Mesenchymal stem cell (in vitro differentiated cells and primary cell): ENCODE data around the gene YIF1A.

Source experiments
- DNase-seq: peaks from one replicate; pipeline ENCODE4 v3.0.0-alpha.2; 2013
- H2AFZ ChIP-seq: one replicate; pipeline ENCODE4 v1.6.1; 2013; ENCODE audit warnings: low read depth, mild to moderate bottlenecking, control low read depth, inconsistent platforms, low read length, moderate library complexity
- H2AK5ac ChIP-seq: 2 replicates; pipeline ENCODE4 v1.6.1; 2013; ENCODE audit warnings: low read length, moderate library complexity, mild to moderate bottlenecking, inconsistent platforms; ENCODE audit not compliant: severe bottlenecking
- H2BK120ac ChIP-seq: one replicate; pipeline ENCODE4 v1.6.1; 2013; ENCODE audit warnings: low read depth, mild to moderate bottlenecking, inconsistent platforms, low read length, moderate library complexity
- H2BK12ac ChIP-seq, 2 experiments: one replicate each; pipeline ENCODE4 v1.6.1; 2013; ENCODE audit warnings: inconsistent platforms in 2 of 2, low read length in 2 of 2, mild to moderate bottlenecking in 2 of 2, moderate library complexity in 2 of 2, control low read depth in 1 of 2
- H2BK15ac ChIP-seq: one replicate; pipeline ENCODE4 v1.6.1; 2013; ENCODE audit warnings: mild to moderate bottlenecking, low read depth, inconsistent platforms; ENCODE audit not compliant: poor library complexity, severe bottlenecking
- H2BK5ac ChIP-seq: 2 replicates; pipeline ENCODE4 v1.6.1; 2013; ENCODE audit warnings: low read depth, mild to moderate bottlenecking, low read length, control low read depth, inconsistent platforms; ENCODE audit not compliant: poor library complexity, severe bottlenecking
- H3K14ac ChIP-seq, 2 experiments: one replicate each; pipeline ENCODE4 v1.6.1; 2013; ENCODE audit warnings: inconsistent platforms in 2 of 2, low read length in 2 of 2, control low read depth in 1 of 2, mild to moderate bottlenecking in 1 of 2, moderate library complexity in 1 of 2
- H3K18ac ChIP-seq, 2 experiments: one replicate each; pipeline ENCODE4 v1.6.1; 2013; ENCODE audit warnings: inconsistent platforms in 2 of 2, low read length in 2 of 2, control low read depth in 1 of 2, low read depth in 1 of 2, mild to moderate bottlenecking in 1 of 2
- H3K23ac ChIP-seq, 2 experiments: one replicate each; pipeline ENCODE4 v1.6.1; 2013; ENCODE audit warnings: inconsistent platforms in 2 of 2, low read length in 2 of 2, mild to moderate bottlenecking in 2 of 2, moderate library complexity in 2 of 2, control low read depth in 1 of 2
- H3K27ac ChIP-seq: 2 replicates; pipeline ENCODE4 v1.5.1; 2013; ENCODE audit warnings: mild to moderate bottlenecking, moderate library complexity, low read length, control low read depth, inconsistent platforms; ENCODE audit not compliant: poor library complexity, severe bottlenecking
- H3K27me3 ChIP-seq, 2 experiments: 2 replicates each; pipeline versions ENCODE4 v1.6.1 to v1.7.0; 2013; ENCODE audit warnings: low read length in 2 of 2, mild to moderate bottlenecking in 2 of 2, moderate library complexity in 2 of 2, control low read depth in 1 of 2, inconsistent platforms in 1 of 2; ENCODE audit not compliant: control insufficient read depth in 1 of 2, insufficient read depth in 1 of 2
- H3K36me3 ChIP-seq, 2 experiments: 2 replicates each; pipeline versions ENCODE4 v1.6.1 to v1.7.0; 2013; ENCODE audit warnings: low read length in 2 of 2, control low read depth in 1 of 2, inconsistent platforms in 1 of 2, low read depth in 1 of 2, mild to moderate bottlenecking in 1 of 2; ENCODE audit not compliant: insufficient read depth in 2 of 2, control insufficient read depth in 1 of 2
- H3K4ac ChIP-seq, 2 experiments: one replicate each; pipeline ENCODE4 v1.6.1; 2013; ENCODE audit warnings: inconsistent platforms in 2 of 2, low read length in 2 of 2, mild to moderate bottlenecking in 2 of 2, moderate library complexity in 2 of 2, control low read depth in 1 of 2, low read depth in 1 of 2
- H3K4me1 ChIP-seq: 2 replicates; pipeline ENCODE4 v1.6.1; 2013; ENCODE audit warnings: low read depth, low read length, control low read depth; ENCODE audit not compliant: control insufficient read depth, insufficient read depth
- H3K4me2 ChIP-seq: 2 replicates; pipeline ENCODE4 v1.6.1; 2013; ENCODE audit warnings: low read length, mild to moderate bottlenecking, inconsistent platforms; ENCODE audit not compliant: poor library complexity, severe bottlenecking
- H3K4me3 ChIP-seq, 2 experiments: 2 replicates each; pipeline versions ENCODE4 v1.5.1 to v1.7.0; 2013; ENCODE audit warnings: low read length in 2 of 2, mild to moderate bottlenecking in 2 of 2, control low read depth in 1 of 2, low read depth in 1 of 2; ENCODE audit not compliant: insufficient read depth in 1 of 2
- H3K79me1 ChIP-seq: replicated peaks from 2 replicates; pipeline ENCODE4 v1.6.1; 2013; ENCODE audit warnings: mild to moderate bottlenecking, control low read depth, low read length, inconsistent platforms; ENCODE audit not compliant: poor library complexity, severe bottlenecking
- H3K9ac ChIP-seq: 2 replicates; pipeline ENCODE4 v1.7.0; 2013; ENCODE audit warnings: mild to moderate bottlenecking, low read length, moderate library complexity
- H3K9me3 ChIP-seq: 2 replicates; pipeline ENCODE4 v1.7.0; 2013; ENCODE audit warnings: mild to moderate bottlenecking, low read length; ENCODE audit not compliant: control insufficient read depth
- H4K8ac ChIP-seq: one replicate; pipeline ENCODE4 v1.6.1; 2013; ENCODE audit warnings: inconsistent platforms, mild to moderate bottlenecking, low read length, moderate library complexity
- H4K91ac ChIP-seq: one replicate; pipeline ENCODE4 v1.6.1; 2013; ENCODE audit warnings: mild to moderate bottlenecking, low read length, inconsistent platforms
- WGBS: methylation state at CpG from one replicate; pipeline ENCODE4 v1.1.7; 2013; ENCODE audit warnings: mixed read lengths; 5-methylcytosine and 5-hydroxymethylcytosine counted together

Gene YIF1A

GRCh38 chr11:66264383-66264782 is 24.6 kb downstream of the YIF1A start:
- peaks cover 11% of the 10 kb centered on the region for H3K4me1 ChIP-seq
- no peak overlapping the region for H2BK15ac ChIP-seq
- no peaks in the 10 kb centered on the region for H3K27me3 ChIP-seq

GRCh38 chr11:66263785-66264184 is 25.2 kb downstream of the YIF1A start:
- no peak overlapping the region for H2BK15ac ChIP-seq

More at GRCh38 chr11:66264383-66264782, 24.6 kb downstream of the YIF1A start:
- H2AFZ ChIP-seq, result no peak overlapping the region
- H3K23ac ChIP-seq, result no peak overlapping the region
- H3K9me3 ChIP-seq, result no peaks in the 10 kb centered on the region
- H3K27ac ChIP-seq, result no peak overlapping the region
- H3K36me3 ChIP-seq, result peaks cover 67 to 76% of the 10 kb centered on the region in 2 experiments
- DNase-seq, result no peak
- H3K4me2 ChIP-seq, result no peak overlapping the region
- no peak overlapping the region for H3K4me3 ChIP-seq
- no peak overlapping the region for H2BK12ac ChIP-seq
- H4K8ac ChIP-seq, result no peak overlapping the region
- no peak overlapping the region for H3K9ac ChIP-seq
- H3K18ac ChIP-seq, result no peak overlapping the region
- H2BK120ac ChIP-seq, result no peak overlapping the region
- H2BK5ac ChIP-seq, result no peak overlapping the region
- no peak overlapping the region for H3K4ac ChIP-seq
- peaks cover 35% of the 10 kb centered on the region for H3K79me1 ChIP-seq
- H3K14ac ChIP-seq, result no peak overlapping the region
- H4K91ac ChIP-seq, result no peak overlapping the region
- no peak overlapping the region for H2AK5ac ChIP-seq
- WGBS, result 97% methylated on average over 8 of the region's 8 CpGs

DNA sequence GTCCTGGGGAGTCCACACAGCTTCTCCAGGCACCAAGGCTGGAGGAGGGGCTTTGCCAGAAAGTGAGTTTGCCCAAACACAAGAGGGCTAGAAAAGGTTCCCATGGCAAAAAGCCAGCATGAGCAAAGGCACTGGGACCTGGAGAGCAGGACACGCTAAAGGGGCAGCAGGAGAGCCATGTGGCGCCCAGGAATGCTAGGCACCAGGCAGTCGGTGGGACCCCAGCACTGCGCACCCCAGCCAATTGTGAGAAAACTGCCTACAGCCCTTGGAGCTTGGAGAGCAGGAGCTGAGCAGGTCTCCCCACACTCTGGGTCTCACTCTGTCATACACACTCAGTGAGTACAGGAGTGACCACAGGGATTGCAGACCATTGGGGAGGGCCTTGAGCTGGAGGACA is 25.7 kb downstream of the YIF1A start:
- WGBS, result 99% methylated on average over 4 of the region's 4 CpGs
- Histone ChIP-seq H3K9ac (no peak overlapping the region), H3K18ac (no peak overlapping the region), H3K23ac (no peak overlapping the region), H3K36me3 (peaks cover 69 to 79% of the 10 kb centered on the region in 2 experiments), H3K27me3 (no peaks in the 10 kb centered on the region), H4K91ac (no peak overlapping the region), H3K4me3 (no peak overlapping the region), H3K79me1 (peaks cover 44% of the 10 kb centered on the region), H3K27ac (no peak overlapping the region), H3K14ac (no peak overlapping the region), H2BK12ac (no peak overlapping the region), H3K4ac (no peak overlapping the region), H3K4me2 (no peak overlapping the region), H2AK5ac (no peak overlapping the region), H2BK120ac (no peak overlapping the region), H2AFZ (no peak overlapping the region), H2BK5ac (no peak overlapping the region), H2BK15ac (no peak overlapping the region), H3K4me1 (peaks cover 17% of the 10 kb centered on the region), H3K9me3 (no peaks in the 10 kb centered on the region), H4K8ac (peak overlapping the region; percentile 32)
- no peak for DNase-seq

More at GRCh38 chr11:66263785-66264184, 25.2 kb downstream of the YIF1A start:
- WGBS, result 98% methylated on average over 10 of the region's 10 CpGs
- no peak overlapping the region for H3K27ac ChIP-seq
- H3K9ac ChIP-seq, result no peak overlapping the region
- H3K4me1 ChIP-seq, result peaks cover 12% of the 10 kb centered on the region
- no peak for DNase-seq
- no peak overlapping the region for H4K91ac ChIP-seq
- H3K4me3 ChIP-seq, result no peak overlapping the region
- no peak overlapping the region for H3K4me2 ChIP-seq
- no peak overlapping the region for H3K14ac ChIP-seq
- H3K27me3 ChIP-seq, result no peaks in the 10 kb centered on the region
- peaks cover 41% of the 10 kb centered on the region for H3K79me1 ChIP-seq
- no peak overlapping the region for H3K18ac ChIP-seq
- no peak overlapping the region for H3K23ac ChIP-seq
- no peak overlapping the region for H4K8ac ChIP-seq
- peaks cover 69 to 79% of the 10 kb centered on the region in 2 experiments for H3K36me3 ChIP-seq
- H2AFZ ChIP-seq, result no peak overlapping the region
- H2AK5ac ChIP-seq, result no peak overlapping the region
- no peak overlapping the region for H3K4ac ChIP-seq
- H3K9me3 ChIP-seq, result no peaks in the 10 kb centered on the region
- no peak overlapping the region for H2BK120ac ChIP-seq
- no peak overlapping the region for H2BK5ac ChIP-seq
- no peak overlapping the region for H2BK12ac ChIP-seq

DNA sequence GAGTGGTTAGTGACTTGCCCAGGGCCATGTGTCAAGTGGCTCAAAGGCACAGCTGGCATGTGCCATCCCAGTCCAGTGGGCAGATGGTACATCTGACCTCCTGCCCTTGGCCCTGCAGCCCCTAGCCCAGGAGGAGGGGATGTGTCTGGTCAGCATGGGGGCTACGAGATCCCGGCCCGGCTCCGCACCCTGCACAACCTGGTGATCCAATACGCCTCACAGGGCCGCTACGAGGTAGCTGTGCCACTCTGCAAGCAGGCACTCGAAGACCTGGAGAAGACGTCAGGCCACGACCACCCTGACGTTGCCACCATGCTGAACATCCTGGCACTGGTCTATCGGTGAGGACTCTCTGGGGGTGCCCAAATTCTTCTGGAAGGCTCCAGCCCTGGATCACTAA is 26.2 kb downstream of the YIF1A start:
- no peak overlapping the region for H3K9ac ChIP-seq
- no peaks in the 10 kb centered on the region for H3K9me3 ChIP-seq

More for the DNA sequence above, 26.2 kb downstream of the YIF1A start:
- no peak overlapping the region for H3K14ac ChIP-seq
- no peaks in the 10 kb centered on the region for H3K27me3 ChIP-seq
- WGBS, result 97% methylated on average over 12 of the region's 12 CpGs
- no peak overlapping the region for H2BK12ac ChIP-seq
- peaks cover 17% of the 10 kb centered on the region for H3K4me1 ChIP-seq
- no peak overlapping the region for H2BK5ac ChIP-seq
- H3K27ac ChIP-seq, result no peak overlapping the region
- no peak overlapping the region for H3K23ac ChIP-seq
- H4K91ac ChIP-seq, result no peak overlapping the region
- H3K79me1 ChIP-seq, result peaks cover 44% of the 10 kb centered on the region
- no peak overlapping the region for H3K4ac ChIP-seq
- H2BK15ac ChIP-seq, result no peak overlapping the region
- no peak overlapping the region for H2AK5ac ChIP-seq
- H2AFZ ChIP-seq, result no peak overlapping the region
- no peak for DNase-seq
- no peak overlapping the region for H3K18ac ChIP-seq
- H2BK120ac ChIP-seq, result no peak overlapping the region
- H3K36me3 ChIP-seq, result peaks cover 69 to 79% of the 10 kb centered on the region in 2 experiments
- H3K4me2 ChIP-seq, result no peak overlapping the region
- no peak overlapping the region for H4K8ac ChIP-seq
- H3K4me3 ChIP-seq, result no peak overlapping the region
